Gastrocnemius medialis (tissue), 4 donors: ENCODE measurements around the gene SRPRB. TPM values are rescaled to one million over a fixed set of nuclear protein-coding genes. Genes with fewer than 3 reads are reported as not detected.
"Not testable (repeated sequence)": the region's sequence is repeated elsewhere in the genome, so short reads cannot be mapped to it uniquely, and the experiment has no call there.

Experiments
- ATAC-seq, 2 donors: fragments of 150-250 bp; one replicate each; pipeline ENCODE4 v1.9.1; 2016
- DNase-seq, 2 donors: peaks; one replicate each; pipeline ENCODE4 v3.0.0-alpha.2; 2019
- H3K27ac ChIP-seq, 4 donors: fragments of 200-600 bp; sonication (generic); 1 replicate in 1 of 4; 2 replicates in 3 of 4; pipeline ENCODE4 v1.5.1; 2016 to 2018; ENCODE audit warnings: mild to moderate bottlenecking in 2 of 4, moderate library complexity in 1 of 4
- H3K27me3 ChIP-seq, 3 donors: fragments of 200-600 bp; sonication (generic) in 2 of 3; 1 replicate in 1 of 3; 2 replicates in 2 of 3; pipeline versions ENCODE4 v1.5.1 to v1.6.0; 2016 to 2019; ENCODE audit warnings: mild to moderate bottlenecking in 1 of 3, moderate library complexity in 1 of 3
- H3K36me3 ChIP-seq, 2 donors: fragments of 200-600 bp; sonication (generic) in 1 of 2; one replicate each; pipeline ENCODE4 v1.5.1; 2017 to 2018
- H3K4me1 ChIP-seq, 2 donors: fragments of 200-600 bp; sonication (generic) in 1 of 2; one replicate each; pipeline ENCODE4 v1.5.1; 2016 to 2017; ENCODE audit warnings: mild to moderate bottlenecking in 2 of 2
- H3K4me3 ChIP-seq, 4 donors: fragments of 200-600 bp; sonication (generic) in 3 of 4; 1 replicate in 1 of 4; 2 replicates in 3 of 4; pipeline ENCODE4 v1.5.1; 2016 to 2019; ENCODE audit warnings: mild to moderate bottlenecking in 2 of 4
- H3K9me3 ChIP-seq, 3 donors: fragments of 200-600 bp; sonication (generic) in 2 of 3; 1 replicate in 1 of 3; 2 replicates in 2 of 3; pipeline ENCODE4 v1.5.1; 2016 to 2019
- CTCF ChIP-seq, 5 experiments: fragments of 450-650 bp in 3 of 5; fragments of 200-600 bp in 2 of 5; sonication (generic) in 2 of 5; IDR thresholded peaks in 4 of 5; conservative IDR thresholded peaks in 1 of 5; 1 replicate in 4 of 5; 2 replicates in 1 of 5; pipeline ENCODE4 v1.5.1; 2016 to 2019; ENCODE audit warnings: antibody characterized with exemption in 5 of 5, mild to moderate bottlenecking in 3 of 5, moderate library complexity in 3 of 5
- POLR2A ChIP-seq, 2 donors: fragments of 450-650 bp; IDR thresholded peaks; one replicate each; pipeline ENCODE4 v1.6.1; 2017; ENCODE audit warnings: antibody characterized with exemption in 2 of 2, mild to moderate bottlenecking in 2 of 2, moderate library complexity in 2 of 2
- in situ Hi-C, 4 donors: fragments of 200-750 bp; cut with MboI; loops; one replicate each; pipeline versions ENCODE4 v1.15.0 to v1.8.0; 2017; ENCODE audit warnings: low sequenced_read_pairs in 4 of 4
- intact Hi-C: fragments of 100-400 bp; cut with DNase I; formaldehyde crosslinking; loops from one replicate; pipeline ENCODE4 v1.15.1; 2023; ENCODE audit warnings: low total_unique reads
- total RNA-seq, 4 donors: library from RNA; depleted of rRNA; stranded (reverse); fragments of >200 nt; gene quantifications; one replicate each; pipeline versions ENCODE4 v1.1.0 to v1.2.3, GENCODE V29; 2016

Gene SRPRB
- total RNA-seq, 4 donors from 2014 or later, result 19.0 to 22.3 (median 20.6) TPM

GRCh38 chr3:133777807-133778568, 27.6 kb upstream of the SRPRB start:
- intact Hi-C loops, result no loop called here
- no peaks in the 10 kb centered on the region for H3K27me3 ChIP-seq
- H3K4me1 ChIP-seq, result no peaks in the 10 kb centered on the region
- no peak for DNase-seq
- no peak overlapping the region for H3K27ac ChIP-seq
- H3K9me3 ChIP-seq, result no peaks in the 10 kb centered on the region
- in situ Hi-C loops, result no loop called here
- ATAC-seq, result no peak
- H3K36me3 ChIP-seq, result no peaks in the 10 kb centered on the region
- H3K4me3 ChIP-seq, result no peak overlapping the region
- TF ChIP-seq CTCF (IDR thresholded peaks at IDR 0.05 in 4 of 5, conservative IDR thresholded peaks at IDR 0.05 in 1 of 5) (no peak), POLR2A (IDR thresholded peaks at IDR 0.05) (no peak)

- in situ Hi-C loops, result no loop called here
- Histone ChIP-seq H3K9me3 (no peaks in the 10 kb centered on the region), H3K4me3 (no peak overlapping the region), H3K36me3 (no peaks in the 10 kb centered on the region), H3K27ac (no peak overlapping the region), H3K4me1 (no peaks in the 10 kb centered on the region), H3K27me3 (no peaks in the 10 kb centered on the region)
- no peak for DNase-seq
- intact Hi-C loops, result no loop called here
- TF ChIP-seq CTCF (IDR thresholded peaks at IDR 0.05 in 4 of 5, conservative IDR thresholded peaks at IDR 0.05 in 1 of 5), result no peak
- no peak for TF ChIP-seq POLR2A (IDR thresholded peaks at IDR 0.05)
- no peak for ATAC-seq
Measured at GRCh38 chr3:133779626-133780203, 25.9 kb upstream of the SRPRB start.

GRCh38 chr3:133780756-133781155, 24.9 kb upstream of the SRPRB start:
- H3K4me3 ChIP-seq, in situ Hi-C loops, DNase-seq, H3K9me3 ChIP-seq, intact Hi-C loops, ATAC-seq, H3K27me3 ChIP-seq, H3K4me1 ChIP-seq, H3K36me3 ChIP-seq, H3K27ac ChIP-seq: not testable (repeated sequence)

- no peak for TF ChIP-seq POLR2A (IDR thresholded peaks at IDR 0.05)
- no peak for TF ChIP-seq CTCF (IDR thresholded peaks at IDR 0.05 in 4 of 5, conservative IDR thresholded peaks at IDR 0.05 in 1 of 5)
- no peak for ATAC-seq
- in situ Hi-C loops, result no loop called here
Measured at GRCh38 chr3:133781570-133781969, 24.0 kb upstream of the SRPRB start.

GRCh38 chr3:133782454-133782853, 23.2 kb upstream of the SRPRB start:
- TF ChIP-seq CTCF (IDR thresholded peaks at IDR 0.05 in 4 of 5, conservative IDR thresholded peaks at IDR 0.05 in 1 of 5), result no peak
- TF ChIP-seq POLR2A (IDR thresholded peaks at IDR 0.05), result no peak
- no peaks in the 10 kb centered on the region for H3K36me3 ChIP-seq
- no peak for ATAC-seq
- H3K9me3 ChIP-seq, result no peaks in the 10 kb centered on the region
- in situ Hi-C loops, result no loop called here
- intact Hi-C loops, result no loop called here
- no peaks in the 10 kb centered on the region for H3K27me3 ChIP-seq
- no peak overlapping the region for H3K4me3 ChIP-seq
- no peak for DNase-seq
- no peak overlapping the region for H3K27ac ChIP-seq
- H3K4me1 ChIP-seq, result no peaks in the 10 kb centered on the region

More at GRCh38 chr3:133781570-133781969, 24.0 kb upstream of the SRPRB start:
- no peak overlapping the region for H3K27ac ChIP-seq
- H3K36me3 ChIP-seq, result no peaks in the 10 kb centered on the region
- no peaks in the 10 kb centered on the region for H3K27me3 ChIP-seq
- no peaks in the 10 kb centered on the region for H3K4me1 ChIP-seq
- DNase-seq, result no peak
- intact Hi-C loops, result no loop called here
- no peaks in the 10 kb centered on the region for H3K9me3 ChIP-seq
- no peak overlapping the region for H3K4me3 ChIP-seq
